HG03159 (cell line): ENCODE data around the gene KCNQ1.

ENCODE experiments used
- ATAC-seq: cut with Tn5 transposase; IDR thresholded peaks from one replicate; pipeline ENCODE4 v1.9.1; 2021; ENCODE audit warnings: mild to moderate bottlenecking, moderate library complexity; ENCODE audit not compliant: unreplicated experiment

The KCNQ1 gene

DNA sequence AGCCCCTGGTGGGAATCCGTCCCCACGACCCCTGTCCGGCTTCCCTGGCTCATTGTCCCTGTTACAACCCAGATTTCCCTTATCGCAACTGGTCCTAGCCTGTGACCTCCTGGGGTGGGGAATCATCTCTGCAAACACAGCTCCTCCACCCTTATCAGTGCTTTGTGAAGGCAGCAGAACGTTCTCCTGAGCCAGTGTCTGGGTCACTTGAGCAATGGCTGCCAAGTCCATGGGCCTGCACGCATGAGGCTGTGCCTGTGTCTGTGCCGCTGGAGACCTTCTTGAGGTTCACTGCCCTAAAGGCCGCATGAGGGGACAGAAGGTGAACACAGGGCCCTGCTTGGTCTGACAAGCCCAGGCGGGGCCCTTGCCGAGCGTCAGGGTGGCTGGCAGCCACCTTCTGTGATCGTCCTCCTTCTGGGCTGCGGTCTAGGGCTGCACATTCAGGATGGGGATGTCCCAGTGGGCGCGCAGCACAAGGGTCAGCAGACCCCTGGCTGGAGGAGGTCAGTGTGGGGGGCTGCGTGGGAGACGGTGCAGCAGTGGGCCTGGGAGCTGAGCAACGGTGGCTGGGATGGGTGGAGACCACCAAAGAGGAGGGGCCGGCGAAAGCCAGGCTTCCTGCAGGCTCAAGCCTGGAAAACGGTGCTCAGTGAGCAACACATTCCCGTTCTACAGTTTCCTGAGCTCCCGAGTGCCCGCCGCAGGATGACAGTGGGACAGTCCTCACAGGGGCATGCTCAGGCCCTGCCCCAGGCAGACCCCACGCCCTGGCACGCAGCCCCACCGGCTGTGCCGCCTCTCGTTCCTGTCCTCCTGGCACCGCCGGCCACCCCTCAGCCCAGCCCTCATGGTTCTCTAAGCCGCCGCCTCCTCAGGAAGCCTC, 366.6 kb downstream of the KCNQ1 start:
- ATAC-seq = no peak

DNA sequence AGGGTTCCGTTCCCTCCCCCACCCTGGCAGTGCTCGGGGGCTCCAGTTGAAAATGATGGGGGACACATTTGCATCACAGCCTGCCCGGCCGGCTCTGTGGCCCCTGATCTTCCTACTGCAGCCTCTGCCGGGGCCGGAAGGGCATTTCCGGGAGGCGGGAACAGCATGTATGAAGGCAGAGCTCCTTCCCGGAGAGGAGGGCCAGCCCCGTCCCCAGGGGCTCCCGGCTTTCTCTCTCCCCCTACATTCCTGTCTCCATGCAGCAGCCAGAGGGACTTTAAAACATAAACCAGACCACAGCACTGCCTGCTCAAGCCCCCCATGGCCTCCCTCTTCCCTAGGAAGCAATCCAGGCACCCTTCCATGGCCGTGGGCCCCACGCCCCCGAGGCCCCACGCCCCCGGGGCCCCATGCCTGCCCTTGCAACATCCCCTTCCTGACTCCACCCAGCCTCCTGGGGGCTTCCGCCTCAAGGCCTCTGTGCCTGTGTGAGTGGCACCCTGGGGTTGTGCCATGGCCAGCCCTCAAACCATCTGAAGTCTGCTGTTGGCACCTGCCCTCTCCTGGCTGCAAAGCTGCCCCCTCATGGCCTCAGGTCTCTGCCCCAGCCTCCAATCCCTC, 367.7 kb downstream of the KCNQ1 start:
- ATAC-seq = no peak

DNA sequence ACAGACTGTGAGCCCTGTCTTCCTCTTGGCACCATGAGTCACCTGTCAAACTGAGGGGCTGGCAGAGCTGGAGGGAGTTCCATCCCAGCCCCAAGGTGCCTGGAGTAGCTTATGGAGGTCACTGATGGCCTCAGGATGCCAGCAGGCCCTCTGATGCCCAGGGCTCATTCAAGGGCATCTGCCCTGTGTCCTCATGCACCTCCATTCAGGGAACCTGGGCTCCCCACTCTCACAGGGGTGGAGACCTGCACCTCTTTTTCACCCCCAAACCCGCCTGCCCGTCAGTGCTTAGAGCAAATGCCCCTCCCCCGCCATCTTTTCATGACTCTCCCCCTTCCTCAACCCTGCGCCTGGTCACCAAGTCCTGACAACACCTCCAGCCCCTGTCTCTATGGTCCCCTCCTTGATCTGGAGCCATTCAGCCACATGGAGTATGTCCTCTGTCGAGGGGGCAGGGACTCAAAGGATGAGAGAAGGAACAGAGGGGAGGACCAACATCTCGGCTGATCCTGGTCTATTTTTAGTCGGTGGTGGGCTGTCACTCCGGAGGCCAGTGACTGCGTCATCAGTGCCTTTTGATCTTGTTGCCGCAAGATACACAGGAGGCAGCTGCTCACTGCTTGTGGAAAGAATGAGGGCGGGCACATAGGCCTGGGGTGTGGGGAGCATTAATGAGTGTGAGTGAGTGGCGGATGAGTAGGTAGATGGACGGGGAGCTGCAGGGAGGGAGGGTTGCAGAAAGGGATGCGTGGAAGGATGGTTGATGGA, 368.5 kb downstream of the KCNQ1 start:
- no peak for ATAC-seq

DNA sequence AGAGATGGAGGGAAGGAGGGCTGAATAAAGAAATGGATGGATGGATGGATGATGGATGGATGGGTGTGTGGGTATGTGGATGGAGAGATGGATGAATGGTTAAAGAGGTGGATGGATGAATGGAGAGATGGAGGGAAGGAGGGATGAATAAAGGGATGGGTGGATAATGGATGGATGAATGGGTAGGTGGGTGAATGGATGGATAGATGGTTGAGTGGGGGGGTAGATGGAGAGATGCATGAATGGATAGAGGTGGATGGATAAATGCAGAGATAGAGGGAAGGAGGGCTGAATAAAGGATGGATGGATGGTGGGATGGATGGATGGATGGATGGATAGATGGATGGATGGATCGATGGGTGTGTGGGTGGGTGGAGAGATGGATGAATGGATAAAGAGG, 369.2 kb downstream of the KCNQ1 start:
- ATAC-seq = no peak

DNA sequence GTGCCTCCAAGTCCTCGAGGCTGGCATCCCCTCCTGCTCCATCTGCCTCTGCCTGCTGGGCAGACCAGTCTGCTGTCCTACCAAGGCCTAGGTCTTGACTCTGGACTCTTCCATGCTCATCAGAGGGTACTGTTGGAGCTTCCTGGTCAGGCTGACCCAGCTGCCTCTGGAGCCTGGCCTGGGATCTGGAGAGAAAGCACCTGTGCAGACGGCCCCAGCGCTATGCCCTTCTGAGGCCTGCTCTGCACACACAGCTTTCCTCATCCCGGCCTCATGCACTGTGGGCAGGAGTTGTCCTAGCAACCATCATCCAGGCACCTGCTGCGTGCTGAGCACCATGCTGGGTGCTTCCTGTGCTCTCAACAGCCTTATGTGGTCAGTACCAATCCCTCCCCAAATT, 369.9 kb downstream of the KCNQ1 start:
- ATAC-seq = no peak

DNA sequence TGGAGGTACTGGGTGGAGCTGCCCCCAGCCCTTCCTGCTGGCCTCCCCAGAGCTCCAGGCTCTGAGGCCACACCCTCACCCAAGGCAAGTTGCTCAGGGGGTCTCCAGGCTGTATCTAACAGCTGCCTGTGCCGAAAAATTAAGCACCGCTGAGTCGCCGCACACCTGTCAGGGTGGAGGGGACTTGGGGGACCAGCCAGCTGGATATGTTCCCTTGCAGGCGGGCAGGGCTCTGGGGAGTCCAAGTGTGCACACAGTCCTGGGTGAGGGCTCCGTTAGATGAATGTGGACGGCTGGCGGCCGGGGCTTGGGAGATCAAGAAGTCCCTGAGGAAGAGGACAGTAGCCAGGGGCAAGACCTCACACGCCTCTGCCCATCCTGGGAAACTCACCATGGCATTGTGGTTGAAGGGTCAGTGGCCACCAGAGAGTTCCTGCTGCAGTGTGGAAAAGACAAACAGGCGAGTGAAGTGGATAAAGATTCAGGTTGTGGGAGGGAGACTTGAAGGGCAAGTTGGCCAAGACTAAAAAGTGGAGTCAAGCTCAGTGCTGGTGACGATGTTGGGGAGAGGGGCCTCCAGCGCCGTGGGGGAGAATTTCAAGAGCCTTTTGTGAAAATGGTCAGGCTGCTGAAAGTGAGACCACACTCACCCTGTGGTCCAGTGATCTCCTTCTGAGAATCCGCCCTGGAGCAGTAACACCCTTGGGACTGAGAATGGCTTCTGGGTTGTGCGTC, 371.1 kb downstream of the KCNQ1 start:
- no peak for ATAC-seq

DNA sequence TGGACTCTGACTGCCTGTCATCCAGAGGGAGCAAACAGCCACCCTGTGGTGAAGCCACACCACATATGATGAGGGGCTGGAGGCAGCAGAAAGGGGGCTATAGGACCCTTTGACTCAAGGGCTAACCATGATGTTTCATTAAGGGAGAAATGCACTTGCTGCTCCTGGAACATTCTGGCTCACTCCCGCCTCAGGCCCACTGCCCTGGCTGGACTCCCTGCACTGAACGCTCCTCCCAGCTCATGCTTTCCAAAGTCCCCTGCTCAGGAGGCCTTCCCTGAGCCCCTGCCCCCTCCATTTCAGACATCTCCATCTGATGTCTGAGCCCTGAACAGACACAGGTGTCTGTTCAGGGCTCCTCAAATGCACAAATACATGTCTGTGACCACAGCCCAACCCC, 371.7 kb downstream of the KCNQ1 start:
- no peak for ATAC-seq

DNA sequence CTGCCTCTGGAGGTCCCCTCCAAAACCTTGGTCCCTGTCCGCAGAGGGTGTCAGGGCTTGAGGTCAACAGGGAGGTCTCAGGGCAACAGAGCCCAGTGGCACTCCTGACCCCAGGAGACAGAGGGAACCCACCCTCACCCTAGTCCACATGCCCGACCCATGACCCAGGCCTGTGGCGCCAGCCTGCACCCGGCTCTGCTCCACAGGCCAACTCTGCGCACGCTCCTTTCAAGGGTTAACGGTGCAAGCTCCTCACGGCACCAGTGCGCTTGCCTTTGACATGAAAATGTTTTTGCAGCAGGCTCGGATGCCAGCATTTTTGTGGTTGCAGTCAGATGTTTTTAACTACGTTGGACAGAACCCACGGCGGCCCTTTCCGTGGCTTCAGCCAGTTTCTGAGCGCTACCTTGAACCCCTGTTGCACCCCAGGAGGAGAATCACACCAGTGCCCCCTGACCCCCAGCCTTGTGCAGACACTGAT, 372.2 kb downstream of the KCNQ1 start:
- ATAC-seq = no peak

DNA sequence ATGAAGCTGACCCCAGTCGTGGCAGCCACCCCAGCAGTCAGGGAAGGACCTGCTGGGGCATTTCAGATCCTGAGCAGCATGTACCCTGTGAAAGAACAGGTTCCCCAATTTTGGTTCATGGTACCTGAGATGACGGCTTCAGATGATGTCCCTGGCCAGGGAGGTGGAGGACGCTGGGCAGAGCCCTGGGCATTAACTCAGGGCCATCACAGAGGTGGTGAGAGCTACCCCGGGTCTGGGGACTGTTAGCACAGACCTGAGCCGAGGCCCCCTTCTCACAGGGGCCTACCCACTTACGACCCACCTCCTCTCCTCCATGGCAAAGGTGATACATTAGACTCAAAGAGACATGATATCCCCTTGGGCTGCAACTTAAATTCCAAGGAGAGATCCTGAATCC, 372.6 kb downstream of the KCNQ1 start:
- ATAC-seq = no peak

DNA sequence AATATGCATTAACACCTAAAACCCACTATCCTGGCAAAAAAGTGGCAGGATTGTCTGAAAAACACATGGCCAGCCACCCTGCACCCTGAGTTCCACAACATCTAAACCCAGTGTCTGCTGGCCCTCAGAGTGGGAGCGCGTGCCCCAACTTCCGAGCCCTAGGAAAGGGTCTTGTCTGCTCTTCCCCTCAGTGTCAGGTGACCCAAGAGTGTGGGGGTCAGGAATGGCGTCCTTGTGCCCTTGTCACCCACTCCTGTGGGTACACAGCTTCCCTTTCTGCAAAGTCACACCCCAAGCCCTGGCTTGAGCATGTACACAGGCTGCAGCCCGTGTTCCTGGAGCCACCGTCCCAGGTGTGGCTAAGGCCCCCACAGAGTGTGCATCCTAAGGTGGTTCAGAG, 373.2 kb downstream of the KCNQ1 start:
- no peak for ATAC-seq

DNA sequence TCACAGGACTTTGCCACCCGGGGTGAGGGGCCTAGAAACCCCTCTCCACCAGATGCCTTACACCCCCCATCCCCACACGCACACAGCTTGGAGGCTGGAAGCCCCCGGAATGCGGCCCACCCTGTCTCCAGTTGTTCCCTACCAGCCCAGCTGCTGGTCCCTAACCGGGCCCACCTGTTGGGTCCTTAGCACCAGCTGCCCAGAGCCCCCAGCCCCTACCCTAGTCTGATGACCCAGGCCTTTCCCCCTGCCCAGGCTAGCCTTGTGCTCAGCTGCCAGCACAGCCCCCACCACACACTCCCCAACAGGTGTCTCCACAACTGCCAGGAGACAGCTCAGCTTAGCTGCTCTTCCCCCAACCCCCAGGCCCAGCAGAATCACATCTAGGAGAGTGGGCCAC, 373.7 kb downstream of the KCNQ1 start:
- no peak for ATAC-seq

DNA sequence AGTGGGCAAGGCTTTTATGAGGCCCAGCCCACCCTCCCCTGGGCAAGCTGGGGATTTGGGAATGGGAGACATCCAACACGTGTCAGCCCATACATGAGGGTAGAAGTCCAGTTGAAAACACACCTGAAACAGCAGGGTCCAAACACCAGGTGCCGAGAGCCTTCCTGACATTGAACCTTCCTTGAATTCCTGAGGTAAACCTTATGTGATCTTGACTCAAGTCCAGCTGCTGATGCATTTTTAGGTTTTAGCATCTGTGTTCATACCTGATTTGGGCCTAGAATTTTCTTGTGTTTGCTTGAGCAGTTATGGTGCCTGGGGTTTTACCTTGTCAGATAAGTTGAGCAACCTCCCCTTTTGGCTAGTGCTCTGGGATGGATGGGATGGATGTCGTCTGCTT, 374.5 kb downstream of the KCNQ1 start:
- ATAC-seq = no peak

DNA sequence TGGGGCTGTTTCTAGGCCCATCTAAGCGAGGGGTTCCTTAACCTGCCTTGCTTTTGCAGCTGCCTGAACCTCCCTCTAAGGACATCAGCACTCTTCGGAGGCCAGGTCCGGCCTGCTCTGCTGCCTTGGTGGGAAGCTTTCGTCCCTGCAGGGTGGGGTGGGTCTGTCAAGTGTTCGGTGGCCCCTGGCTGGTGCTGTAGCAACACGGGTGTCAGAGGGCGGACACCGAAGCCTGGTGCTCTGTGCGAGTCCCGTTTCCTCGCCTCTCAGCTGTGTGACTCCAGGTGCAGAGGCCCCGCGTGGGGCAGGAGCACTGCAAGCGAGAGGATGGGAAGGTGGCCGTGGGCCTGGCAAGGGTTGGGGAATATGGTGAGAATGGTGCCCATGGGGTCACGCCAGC, 376.2 kb downstream of the KCNQ1 start:
- ATAC-seq = no peak

DNA sequence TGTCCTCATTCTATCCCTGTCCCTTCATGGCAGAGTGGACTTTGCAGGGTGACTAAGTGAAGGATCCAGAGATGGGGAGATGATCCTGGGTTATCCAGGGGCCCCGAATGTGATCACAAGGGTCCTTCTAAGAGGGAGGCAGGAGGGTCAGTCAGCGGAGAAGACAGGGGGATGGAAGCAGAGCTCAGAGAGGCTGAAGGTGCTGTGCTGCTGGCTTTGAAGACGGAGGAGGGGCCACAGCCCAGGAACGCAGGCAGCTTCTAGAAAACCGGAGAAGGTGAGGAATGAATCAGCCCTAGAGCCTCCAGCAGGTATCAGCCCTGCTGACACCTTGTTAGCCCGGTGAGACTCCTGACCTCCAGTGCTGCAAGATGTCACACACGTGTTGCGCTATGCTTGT, 377.1 kb downstream of the KCNQ1 start:
- no peak for ATAC-seq

DNA sequence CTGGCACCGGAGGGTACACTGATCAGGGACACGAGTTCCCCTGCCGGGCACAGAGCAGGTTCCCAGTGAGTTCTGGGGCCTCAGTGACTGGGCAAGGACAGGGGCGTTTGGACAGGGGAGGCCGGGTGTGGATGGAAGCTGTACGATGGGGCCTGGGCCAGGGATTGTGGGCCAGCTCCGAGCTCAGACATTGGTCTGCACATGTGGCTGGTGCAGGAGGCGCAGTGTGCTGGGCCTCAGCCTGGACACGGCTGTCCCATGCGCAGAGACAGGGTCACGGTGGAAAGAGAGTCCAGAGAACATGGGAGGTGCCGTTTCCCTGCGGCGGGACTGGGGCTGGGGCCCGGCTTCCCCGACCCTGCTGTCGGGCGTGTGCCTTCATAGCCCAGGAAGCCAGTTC, 380.0 kb downstream of the KCNQ1 start:
- no peak for ATAC-seq

DNA sequence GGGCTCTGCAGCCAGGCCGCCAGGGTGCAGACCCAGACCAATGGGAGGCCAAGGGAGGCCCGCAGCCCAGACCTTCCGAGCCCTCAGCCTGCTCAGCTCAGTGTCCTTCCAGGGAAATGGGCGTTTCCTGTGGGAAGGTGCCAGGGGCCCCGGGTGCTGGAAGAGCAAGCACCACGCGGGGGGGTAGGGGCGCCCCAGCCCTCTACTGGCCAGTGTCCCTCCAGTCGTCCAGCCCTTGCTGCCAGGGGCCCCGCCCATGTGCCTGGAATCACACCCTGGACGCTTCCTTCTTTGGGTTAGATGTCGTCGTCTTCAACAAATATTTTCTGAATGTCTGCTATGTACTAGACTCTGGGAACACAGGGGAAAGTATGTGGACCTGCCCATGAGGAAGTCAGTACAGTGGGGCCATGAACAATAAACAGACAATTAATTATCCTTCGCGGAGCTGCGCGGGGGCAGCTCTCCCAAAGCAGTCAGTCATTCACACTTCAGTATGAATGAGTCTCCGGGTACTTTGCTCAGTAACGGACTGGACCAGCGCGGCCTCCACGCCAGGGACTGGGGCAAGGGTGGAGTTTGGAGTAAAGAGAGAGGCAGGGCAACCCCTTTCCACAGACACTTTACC, 380.6 kb downstream of the KCNQ1 start:
- no peak for ATAC-seq

DNA sequence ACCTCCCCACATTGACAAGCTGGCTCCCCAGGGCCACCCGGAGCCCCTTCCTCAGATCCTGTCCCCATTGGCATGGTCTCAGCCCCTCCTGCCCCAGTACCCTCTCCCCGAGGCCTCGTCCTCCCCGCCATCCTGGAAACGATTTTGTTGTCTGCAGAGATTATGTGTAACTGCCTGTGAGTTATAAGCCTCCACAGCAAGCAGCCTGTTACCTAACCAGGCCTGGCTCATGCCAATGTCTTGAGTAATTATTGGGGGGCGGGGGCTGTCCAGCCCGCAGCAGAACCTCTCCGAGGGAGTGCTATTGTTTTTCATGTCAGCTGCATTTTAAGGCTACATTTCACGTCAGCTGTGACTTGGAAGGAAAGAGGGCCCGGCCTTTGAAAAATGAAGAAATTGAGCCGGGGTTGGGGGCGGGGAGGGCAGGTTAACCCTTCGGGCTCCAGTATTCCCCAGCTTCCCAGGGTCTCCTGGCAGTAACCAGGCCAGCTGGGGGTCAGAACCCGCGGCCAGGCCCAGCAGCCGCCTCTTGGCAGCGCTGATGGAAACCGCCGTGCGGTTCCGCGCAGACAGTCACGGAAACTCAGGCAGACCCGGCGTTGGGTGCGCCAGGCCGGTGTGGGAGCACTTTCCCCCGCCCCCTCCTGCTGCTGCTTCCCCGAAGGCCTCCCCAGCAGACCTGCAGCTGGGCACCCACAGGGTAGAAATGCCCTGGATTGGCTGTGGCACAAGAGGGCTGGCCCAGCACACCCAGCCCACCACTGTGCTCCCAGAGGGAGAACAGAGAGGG, 381.3 kb downstream of the KCNQ1 start:
- no peak for ATAC-seq

DNA sequence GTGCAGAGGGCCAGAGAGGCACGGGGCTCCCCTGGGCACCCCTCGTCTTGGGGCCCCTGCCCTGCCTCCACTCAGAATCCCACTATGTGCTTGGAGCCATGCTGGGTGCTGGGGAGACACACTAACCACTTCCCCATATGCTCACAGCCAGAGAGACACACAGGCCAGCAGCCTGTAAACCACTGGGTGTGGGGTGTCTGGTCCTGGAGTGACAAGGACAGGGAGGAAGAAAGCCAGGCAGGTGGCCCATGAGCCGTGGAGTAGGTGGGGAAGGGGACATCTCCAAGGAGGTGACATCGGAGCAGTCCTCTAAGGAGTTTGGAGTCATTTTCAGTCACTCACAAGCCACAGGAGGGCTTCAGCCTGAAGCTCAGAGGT, 381.9 kb downstream of the KCNQ1 start:
- ATAC-seq = no peak

DNA sequence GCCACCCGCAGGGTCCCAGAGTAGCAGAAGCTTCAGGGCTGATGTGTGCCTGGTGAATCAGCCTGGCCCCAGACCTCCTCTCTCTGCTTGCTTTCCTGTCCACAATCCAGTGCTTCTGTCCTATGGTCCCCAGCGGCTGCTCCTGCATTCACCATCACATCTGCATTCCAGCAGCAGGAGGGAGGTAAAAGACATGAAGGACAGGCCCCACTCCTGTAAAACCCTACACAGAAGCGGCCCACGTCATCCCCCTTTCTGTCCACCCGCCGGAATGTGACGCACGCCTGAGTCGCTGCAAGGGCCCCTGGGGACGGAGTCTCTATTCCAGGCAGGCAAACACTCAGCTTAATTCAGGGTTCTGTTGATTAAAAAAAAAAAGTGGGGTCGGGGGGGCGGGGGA, 382.4 kb downstream of the KCNQ1 start:
- no peak for ATAC-seq

DNA sequence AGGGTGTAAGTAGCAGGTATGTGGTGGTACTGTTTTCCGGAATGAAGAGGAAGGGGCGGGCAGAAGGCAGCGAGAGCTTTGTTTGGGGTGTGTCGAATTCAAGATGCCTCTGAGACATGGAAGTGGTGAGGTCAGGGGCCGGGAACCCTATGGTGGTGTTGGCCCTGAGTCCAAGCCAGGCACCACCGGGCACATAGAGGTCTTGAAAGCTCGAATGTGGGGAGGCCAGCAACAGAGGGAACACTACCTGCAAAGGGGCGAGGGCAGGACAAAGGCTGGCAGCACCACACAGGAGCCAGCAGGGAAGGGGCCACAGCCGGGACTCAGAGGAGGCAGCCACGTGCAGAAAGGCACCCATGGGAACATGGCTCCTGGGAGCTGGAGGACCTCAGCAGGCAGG, 383.0 kb downstream of the KCNQ1 start:
- ATAC-seq = no peak
